K562 (cell line): ENCODE measurements around the gene FES. TPM values are rescaled to one million over a fixed set of nuclear protein-coding genes. Genes with fewer than 3 reads are reported as not detected.
A peak's percentile ranks its signal among the peaks of the same experiment; 100 is the strongest.

Experiments
- ATAC-seq: fragments of 200-7000 bp; cut with Tn5 transposase; 3 replicates; pipeline ENCODE4 v1.9.1; 2020; ENCODE audit warnings: moderate library complexity
- BruUV-seq: library from RNA; stranded (reverse); fragments of 400-500 nt; replicated peaks from 2 replicates; lab custom pipeline; 2021; lab: Mats Ljungman, UMichigan
- CTCF ChIA-PET: fragments of 300-600 bp; formaldehyde crosslinking; extraction: SDS; loops from one replicate; lab custom pipeline; 2021; ENCODE audit warnings: low intra/inter-chr PET ratio; lab: Yijun Ruan, JAX
- POLR2A ChIA-PET: fragments of 300-600, 350-650 bp; sonication (Branson Sonifier 250); formaldehyde crosslinking; extraction: SDS; loops from one replicate; lab custom pipeline; 2021; ENCODE audit warnings: antibody characterized with exemption, inconsistent platforms; lab: Yijun Ruan, JAX
- DNase-seq, 4 experiments: peaks; one replicate each; pipeline versions ENCODE4 v3.0.0 to v3.0.0-alpha.2; 2011 to 2018; ENCODE audit warnings: low spot score in 3 of 4, mixed read lengths in 3 of 4; ENCODE audit errors: extremely low read depth in 1 of 4
- FAIRE-seq: peaks from 2 replicates; lab custom pipeline; 2011; peaks lifted over from hg19 to GRCh38; lab: Jason Lieb, UNC
- H2AFZ ChIP-seq: 2 replicates; pipeline ENCODE4 v1.6.0; 2011; ENCODE audit warnings: low read depth, low read length, control low read depth, inconsistent platforms
- H3K27ac ChIP-seq: fragments of 200-600 bp; 3 replicates; pipeline ENCODE4 v1.8.0; 2011; ENCODE audit warnings: low read depth, mild to moderate bottlenecking, control low read depth, inconsistent platforms, low read length, moderate library complexity, mixed read lengths; ENCODE audit errors: extremely low read depth
- H3K27me3 ChIP-seq, 2 experiments: fragments of 300-600 bp in 1 of 2; 2 replicates in 1 of 2; 3 replicates in 1 of 2; pipeline versions ENCODE4 v1.6.0 to v1.8.0; 2011; ENCODE audit warnings: inconsistent platforms in 2 of 2, low read length in 2 of 2, mild to moderate bottlenecking in 1 of 2, mixed read lengths in 1 of 2, moderate library complexity in 1 of 2; ENCODE audit not compliant: control insufficient read depth in 2 of 2, insufficient read depth in 2 of 2
- H3K36me3 ChIP-seq: fragments of 300-600 bp; 3 replicates; pipeline ENCODE4 v1.8.0; 2011; ENCODE audit warnings: mild to moderate bottlenecking, low read length, inconsistent platforms; ENCODE audit not compliant: control insufficient read depth, insufficient read depth
- H3K4me1 ChIP-seq, 2 experiments: fragments of 200-600 bp in 1 of 2; replicated peaks in 1 of 2; 2 replicates in 1 of 2; 3 replicates in 1 of 2; pipeline versions ENCODE4 v1.5.1 to v1.8.0; 2011; ENCODE audit warnings: inconsistent platforms in 2 of 2, low read length in 2 of 2, mild to moderate bottlenecking in 1 of 2, mixed read lengths in 1 of 2, moderate library complexity in 1 of 2; ENCODE audit not compliant: control insufficient read depth in 2 of 2, insufficient read depth in 2 of 2
- H3K4me2 ChIP-seq: 2 replicates; pipeline ENCODE4 v1.6.1; 2011; ENCODE audit warnings: low read length, control low read depth, inconsistent platforms, mixed read lengths; ENCODE audit not compliant: insufficient read depth
- H3K4me3 ChIP-seq: fragments of 200-600 bp; sonication (generic), shearing (Covaris generic); 2 replicates; pipeline ENCODE4 v1.5.1; 2016; ENCODE audit warnings: control low read depth, inconsistent platforms
- H3K79me2 ChIP-seq: fragments of 200-600 bp; 3 replicates; pipeline ENCODE4 v1.8.0; 2011; ENCODE audit warnings: low read length, inconsistent platforms; ENCODE audit not compliant: control insufficient read depth, insufficient read depth
- H3K9ac ChIP-seq, 2 experiments: 2 replicates each; pipeline versions ENCODE4 v1.6.0 to v1.6.1; 2011; ENCODE audit warnings: low read depth in 2 of 2, low read length in 2 of 2, control low read depth in 1 of 2, inconsistent platforms in 1 of 2, mild to moderate bottlenecking in 1 of 2, mixed read lengths in 1 of 2; ENCODE audit not compliant: insufficient read depth in 1 of 2
- H3K9me1 ChIP-seq: one replicate; pipeline ENCODE4 v1.6.0; 2011; ENCODE audit warnings: inconsistent platforms, mild to moderate bottlenecking, low read length, moderate library complexity; ENCODE audit not compliant: control insufficient read depth, insufficient read depth
- H3K9me3 ChIP-seq: replicated peaks from 2 replicates; pipeline ENCODE4 v1.5.1; 2011; ENCODE audit warnings: low read depth, low read length, inconsistent platforms; ENCODE audit not compliant: control insufficient read depth, insufficient read depth
- H4K20me1 ChIP-seq: replicated peaks from 2 replicates; pipeline ENCODE4 v1.6.1; 2011; ENCODE audit warnings: low read length, inconsistent platforms, mixed read lengths; ENCODE audit not compliant: control insufficient read depth, insufficient read depth
- CREB1 ChIP-seq, 2 experiments: sonication (generic) in 1 of 2; formaldehyde crosslinking in 1 of 2; IDR thresholded peaks; 2 replicates each; pipeline versions ENCODE4 v1.6.1 to v1.8.0; 2012 to 2022; ENCODE audit warnings: inconsistent platforms in 1 of 2, mild to moderate bottlenecking in 1 of 2, missing genetic modification reagents in 1 of 2, moderate library complexity in 1 of 2
- MYBL2 ChIP-seq, 2 experiments: fragments of 450-650 bp in 1 of 2; sonication (generic) in 1 of 2; formaldehyde crosslinking in 1 of 2; IDR thresholded peaks; 2 replicates each; pipeline versions ENCODE4 v1.6.1 to v1.8.1; 2017 to 2022; ENCODE audit warnings: borderline replicate concordance in 1 of 2, inconsistent platforms in 1 of 2, low read depth in 1 of 2, mild to moderate bottlenecking in 1 of 2, missing genetic modification reagents in 1 of 2, moderate library complexity in 1 of 2
- RBFOX2 ChIP-seq: fragments of 200-400 bp; formaldehyde crosslinking; IDR thresholded peaks from 2 replicates; pipeline ENCODE4 v1.6.1; 2017; ENCODE audit warnings: low read depth, mild to moderate bottlenecking, low read length, moderate library complexity
- SOX6 ChIP-seq: fragments of 450-650 bp; IDR thresholded peaks from 2 replicates; pipeline ENCODE4 v1.6.1; 2014; ENCODE audit warnings: mild to moderate bottlenecking
- TAF1 ChIP-seq: IDR thresholded peaks from 2 replicates; pipeline ENCODE4 v1.6.1; 2011; ENCODE audit warnings: mild to moderate bottlenecking, low read length, moderate library complexity; ENCODE audit not compliant: insufficient read depth, control insufficient read depth, severe bottlenecking; ENCODE audit errors: extremely low read depth
- WHSC1 ChIP-seq: IDR thresholded peaks from one replicate; pipeline ENCODE4 v1.6.1; 2012; ENCODE audit warnings: low read length, control low read depth, inconsistent platforms
- ZBTB17 ChIP-seq: fragments of 450-650 bp; formaldehyde crosslinking; IDR thresholded peaks from 2 replicates; pipeline ENCODE4 v1.4.0; 2020; ENCODE audit warnings: mild to moderate bottlenecking
- WGBS: fragments of 100-300 bp; shearing (Covaris generic); methylation state at CpG from one replicate; pipeline ENCODE4 v1.1.6; 2016; ENCODE audit warnings: low coverage, mixed read lengths; ENCODE audit not compliant: insufficient coverage; ENCODE audit errors: missing lambda C conversion rate; 5-methylcytosine and 5-hydroxymethylcytosine counted together
- in situ Hi-C: fragments of 300-500 bp; cut with MboI; formaldehyde crosslinking; loops from 4 replicates; pipeline ENCODE4 v1.15.0; 2018; ENCODE audit warnings: inconsistent platforms, mixed read lengths
- intact Hi-C: fragments of 100-400 bp; cut with micrococcal nuclease; formaldehyde crosslinking; loops from 2 replicates; pipeline ENCODE4 v1.14.2; 2022
- polyA plus RNA-seq, 8 experiments: library from polyadenylated mRNA; depleted of rRNA in 4 of 8; stranded (reverse) in 5 of 8; unstranded in 3 of 8; fragments of >200 nt; fragmentation: Nextera tagmentation in 2 of 8; fragmentation: Illumina TruSeq in 1 of 8; extraction: Ambion mirVana in 2 of 8; extraction: Trizol in 1 of 8; gene quantifications; 2 replicates each; pipeline versions ENCODE4 v1.2.1 to v1.2.3, GENCODE V29; 2011 to 2014; ENCODE audit warnings: inconsistent platforms in 1 of 8, missing spikeins in 1 of 8
- total RNA-seq, 7 experiments: library from RNA; depleted of rRNA in 6 of 7; stranded (reverse); fragments of >200 nt in 6 of 7; fragmentation: Illumina TruSeq in 2 of 7; extraction: Trizol in 2 of 7; gene quantifications; 2 replicates each; pipeline versions ENCODE4 v1.2.1 to v1.2.3, GENCODE V29; 2011 to 2021; ENCODE audit warnings: low replicate concordance in 1 of 7
- TF ChIP-seq, protein P1 (sequence below), 3 experiments: IDR thresholded peaks in 2 of 3; conservative IDR thresholded peaks in 1 of 3; 2 replicates each; pipeline ENCODE4 v1.5.1; 2011 to 2012; ENCODE audit warnings: low read length in 3 of 3, mild to moderate bottlenecking in 3 of 3, control low read depth in 2 of 3, improper control_type of control experiment in 1 of 3, inconsistent platforms in 1 of 3, low read depth in 1 of 3, mixed read lengths in 1 of 3, moderate library complexity in 1 of 3; ENCODE audit not compliant: insufficient read depth in 2 of 3
- TF ChIP-seq, protein P2 (sequence below), 2 experiments: IDR thresholded peaks; 2 replicates each; pipeline ENCODE4 v1.6.1; 2012; ENCODE audit warnings: improper control_type of control experiment in 2 of 2, low read depth in 2 of 2, low read length in 2 of 2, borderline replicate concordance in 1 of 2
- TF ChIP-seq, protein P3 (sequence below): fragments of 450-650 bp; formaldehyde crosslinking; IDR thresholded peaks from 2 replicates; pipeline ENCODE4 v1.4.0; 2020; ENCODE audit warnings: mild to moderate bottlenecking, moderate library complexity

Gene FES
- total and polyA plus RNA-seq, 9 of the 15 experiments (the other 6 are each of a cell fraction or from before 2014, with no cell fraction given): 0.38 to 2.6 (median 0.82) TPM

DNA sequence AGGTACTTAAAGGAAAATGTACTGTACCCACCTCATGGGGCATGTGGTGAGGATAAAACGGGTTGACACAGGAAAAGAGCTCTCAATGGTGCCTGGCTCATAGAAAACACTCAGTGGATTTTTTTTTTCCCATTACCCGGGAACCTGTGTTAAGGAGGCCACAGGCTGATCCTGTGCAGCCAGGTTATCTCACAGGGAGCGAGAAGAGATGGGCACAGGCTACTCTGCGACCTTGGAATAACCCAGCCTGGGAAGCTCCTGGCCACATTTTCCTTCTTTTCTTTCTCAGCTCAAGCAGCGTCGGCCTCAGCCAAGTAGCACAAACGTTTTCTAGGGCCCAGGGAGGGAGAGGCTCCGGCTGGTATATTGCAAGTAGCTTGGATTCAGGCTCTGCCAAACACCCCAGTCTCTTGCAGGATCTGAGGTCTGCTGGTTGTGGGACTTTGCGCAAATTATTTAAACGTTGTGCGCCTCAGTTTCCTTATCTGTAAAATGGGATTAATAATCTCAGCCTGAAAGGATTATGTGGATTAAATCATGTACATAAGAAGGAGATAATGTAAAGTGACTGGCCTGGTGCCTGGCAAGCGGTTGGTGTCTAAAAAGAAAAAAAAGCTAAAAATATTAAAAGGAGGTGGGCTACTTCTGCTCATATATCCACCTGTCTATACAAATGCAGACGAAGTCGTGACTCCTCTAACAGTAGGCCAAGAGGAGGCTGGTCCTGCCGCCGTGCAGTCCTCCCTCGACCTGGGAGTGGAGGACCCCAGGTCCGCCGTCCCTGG is 13.8 kb upstream of the FES start (continued):
- TF ChIP-seq, protein P1, sequence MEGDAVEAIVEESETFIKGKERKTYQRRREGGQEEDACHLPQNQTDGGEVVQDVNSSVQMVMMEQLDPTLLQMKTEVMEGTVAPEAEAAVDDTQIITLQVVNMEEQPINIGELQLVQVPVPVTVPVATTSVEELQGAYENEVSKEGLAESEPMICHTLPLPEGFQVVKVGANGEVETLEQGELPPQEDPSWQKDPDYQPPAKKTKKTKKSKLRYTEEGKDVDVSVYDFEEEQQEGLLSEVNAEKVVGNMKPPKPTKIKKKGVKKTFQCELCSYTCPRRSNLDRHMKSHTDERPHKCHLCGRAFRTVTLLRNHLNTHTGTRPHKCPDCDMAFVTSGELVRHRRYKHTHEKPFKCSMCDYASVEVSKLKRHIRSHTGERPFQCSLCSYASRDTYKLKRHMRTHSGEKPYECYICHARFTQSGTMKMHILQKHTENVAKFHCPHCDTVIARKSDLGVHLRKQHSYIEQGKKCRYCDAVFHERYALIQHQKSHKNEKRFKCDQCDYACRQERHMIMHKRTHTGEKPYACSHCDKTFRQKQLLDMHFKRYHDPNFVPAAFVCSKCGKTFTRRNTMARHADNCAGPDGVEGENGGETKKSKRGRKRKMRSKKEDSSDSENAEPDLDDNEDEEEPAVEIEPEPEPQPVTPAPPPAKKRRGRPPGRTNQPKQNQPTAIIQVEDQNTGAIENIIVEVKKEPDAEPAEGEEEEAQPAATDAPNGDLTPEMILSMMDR (IDR thresholded peaks at IDR 0.05 in 2 of 3, conservative IDR thresholded peaks at IDR 0.05 in 1 of 3; ENCODE audit: insufficient read depth in 2 of 3, low read depth in 1 of 3, low read length in 3 of 3): no peak

DNA sequence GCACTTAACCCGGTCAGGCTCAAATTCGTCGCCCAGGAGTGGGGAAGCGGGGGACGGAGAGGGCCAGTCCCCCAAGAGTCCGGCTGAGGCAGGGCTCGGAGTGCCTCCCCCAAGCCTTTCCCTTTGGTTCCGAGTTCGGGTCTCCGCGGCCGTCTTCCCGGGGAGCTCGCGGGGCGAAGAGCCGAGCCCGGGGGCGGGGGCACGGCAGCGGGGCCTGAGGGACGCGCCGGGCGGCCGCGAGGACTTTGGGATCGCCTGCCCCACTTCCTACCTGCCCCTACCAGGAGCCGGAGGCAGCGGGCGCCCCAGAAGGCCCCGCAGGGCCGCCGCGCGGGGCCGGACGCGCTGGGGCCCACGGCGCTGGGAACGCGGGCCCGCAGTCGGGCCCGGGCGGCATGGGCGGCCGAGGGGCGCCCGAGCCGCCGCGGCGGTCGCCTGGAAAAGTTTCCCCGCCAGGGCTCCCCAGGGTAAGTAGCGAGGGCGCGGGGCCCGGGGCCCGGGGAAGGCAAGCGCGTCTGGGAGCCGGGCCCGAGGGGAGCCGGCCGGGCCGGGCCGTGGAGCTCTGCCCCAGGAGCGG is 13.1 kb upstream of the FES start:
- POLR2A ChIA-PET: interaction anchor here (0.6 to 2.1 kb wide), 7 partner anchors 10 to 680 kb away, joined by 3 to 8 read pairs (median 4); no protein-coding TSS in a partner anchor
- peak; percentile 44 to 68 (median 56) for DNase-seq
- peak overlapping the region; percentile 34; the same call in 1 of the 2 replicates for H2AFZ ChIP-seq
- peak overlapping the region; percentile 78 for H3K4me3 ChIP-seq
- H3K4me1 ChIP-seq: peaks cover 60 to 76% of the 10 kb centered on the region in 2 experiments
- in situ Hi-C loops: no loop called here
- H3K79me2 ChIP-seq: peaks cover 64% of the 10 kb centered on the region
- peak overlapping the region; percentile 95 to 96 for H3K9ac ChIP-seq
- under 1% methylated on average over 15 of the region's 71 CpGs for WGBS
- no peaks in the 10 kb centered on the region; a peak in 1 of 5 replicates for H3K27me3 ChIP-seq
- no TSS peak for BruUV-seq
- peak; percentile 2 for ATAC-seq
- H3K27ac ChIP-seq: peak overlapping the region; percentile 96
- no peaks in the 10 kb centered on the region for H3K9me1 ChIP-seq
- H3K4me2 ChIP-seq: peak overlapping the region; percentile 91
- peaks cover 31% of the 10 kb centered on the region for H3K36me3 ChIP-seq
- CTCF ChIA-PET: interaction anchor here (1.0 kb wide), 1 partner anchor 30 kb away, joined by 4 read pairs; no protein-coding TSS in a partner anchor
- H3K9me3 ChIP-seq: no peaks in the 10 kb centered on the region
- intact Hi-C loops: loop anchor here (5.0 kb wide), 3 partner anchors 49 to 219 kb away; partner anchors contain the start of gene BLM
- peaks cover 12% of the 10 kb centered on the region; the same call in 1 of the 2 replicates for H4K20me1 ChIP-seq
- FAIRE-seq: no peak
- TF ChIP-seq TAF1 (peak; percentile 33), WHSC1 (no peak), MYBL2 (IDR thresholded peaks at IDR 0.05; ENCODE audit: low read depth) (no peak), MYBL2 (CRISPR knock-in tag; IDR thresholded peaks at IDR 0.05; ENCODE audit: borderline replicate concordance) (no peak), ZBTB17 (CRISPR knock-in tag) (peak; percentile 60; the same call in 1 of the 2 replicates), CREB1 (IDR thresholded peaks at IDR 0.05) (no peak), CREB1 (CRISPR knock-in tag; IDR thresholded peaks at IDR 0.05) (0 out of 2 replicates have a peak, but pooled peaks have one; percentile 21), RBFOX2 (peak; percentile 81), SOX6 (0 out of 2 replicates have a peak, but pooled peaks have one; percentile 16)
- TF ChIP-seq, protein P2, sequence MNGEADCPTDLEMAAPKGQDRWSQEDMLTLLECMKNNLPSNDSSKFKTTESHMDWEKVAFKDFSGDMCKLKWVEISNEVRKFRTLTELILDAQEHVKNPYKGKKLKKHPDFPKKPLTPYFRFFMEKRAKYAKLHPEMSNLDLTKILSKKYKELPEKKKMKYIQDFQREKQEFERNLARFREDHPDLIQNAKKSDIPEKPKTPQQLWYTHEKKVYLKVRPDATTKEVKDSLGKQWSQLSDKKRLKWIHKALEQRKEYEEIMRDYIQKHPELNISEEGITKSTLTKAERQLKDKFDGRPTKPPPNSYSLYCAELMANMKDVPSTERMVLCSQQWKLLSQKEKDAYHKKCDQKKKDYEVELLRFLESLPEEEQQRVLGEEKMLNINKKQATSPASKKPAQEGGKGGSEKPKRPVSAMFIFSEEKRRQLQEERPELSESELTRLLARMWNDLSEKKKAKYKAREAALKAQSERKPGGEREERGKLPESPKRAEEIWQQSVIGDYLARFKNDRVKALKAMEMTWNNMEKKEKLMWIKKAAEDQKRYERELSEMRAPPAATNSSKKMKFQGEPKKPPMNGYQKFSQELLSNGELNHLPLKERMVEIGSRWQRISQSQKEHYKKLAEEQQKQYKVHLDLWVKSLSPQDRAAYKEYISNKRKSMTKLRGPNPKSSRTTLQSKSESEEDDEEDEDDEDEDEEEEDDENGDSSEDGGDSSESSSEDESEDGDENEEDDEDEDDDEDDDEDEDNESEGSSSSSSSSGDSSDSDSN (IDR thresholded peaks at IDR 0.05; ENCODE audit: borderline replicate concordance in 1 of 2, low read depth in 2 of 2, low read length in 2 of 2): peak in 1 of 2 experiments; percentile 67; a peak in 1 of 4 replicates
- TF ChIP-seq, protein P3, sequence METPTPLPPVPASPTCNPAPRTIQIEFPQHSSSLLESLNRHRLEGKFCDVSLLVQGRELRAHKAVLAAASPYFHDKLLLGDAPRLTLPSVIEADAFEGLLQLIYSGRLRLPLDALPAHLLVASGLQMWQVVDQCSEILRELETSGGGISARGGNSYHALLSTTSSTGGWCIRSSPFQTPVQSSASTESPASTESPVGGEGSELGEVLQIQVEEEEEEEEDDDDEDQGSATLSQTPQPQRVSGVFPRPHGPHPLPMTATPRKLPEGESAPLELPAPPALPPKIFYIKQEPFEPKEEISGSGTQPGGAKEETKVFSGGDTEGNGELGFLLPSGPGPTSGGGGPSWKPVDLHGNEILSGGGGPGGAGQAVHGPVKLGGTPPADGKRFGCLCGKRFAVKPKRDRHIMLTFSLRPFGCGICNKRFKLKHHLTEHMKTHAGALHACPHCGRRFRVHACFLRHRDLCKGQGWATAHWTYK (CRISPR knock-in tag): peak; percentile 82; the same call in 1 of the 2 replicates
